ENCODE results near the gene SERPINH1.

DNA sequence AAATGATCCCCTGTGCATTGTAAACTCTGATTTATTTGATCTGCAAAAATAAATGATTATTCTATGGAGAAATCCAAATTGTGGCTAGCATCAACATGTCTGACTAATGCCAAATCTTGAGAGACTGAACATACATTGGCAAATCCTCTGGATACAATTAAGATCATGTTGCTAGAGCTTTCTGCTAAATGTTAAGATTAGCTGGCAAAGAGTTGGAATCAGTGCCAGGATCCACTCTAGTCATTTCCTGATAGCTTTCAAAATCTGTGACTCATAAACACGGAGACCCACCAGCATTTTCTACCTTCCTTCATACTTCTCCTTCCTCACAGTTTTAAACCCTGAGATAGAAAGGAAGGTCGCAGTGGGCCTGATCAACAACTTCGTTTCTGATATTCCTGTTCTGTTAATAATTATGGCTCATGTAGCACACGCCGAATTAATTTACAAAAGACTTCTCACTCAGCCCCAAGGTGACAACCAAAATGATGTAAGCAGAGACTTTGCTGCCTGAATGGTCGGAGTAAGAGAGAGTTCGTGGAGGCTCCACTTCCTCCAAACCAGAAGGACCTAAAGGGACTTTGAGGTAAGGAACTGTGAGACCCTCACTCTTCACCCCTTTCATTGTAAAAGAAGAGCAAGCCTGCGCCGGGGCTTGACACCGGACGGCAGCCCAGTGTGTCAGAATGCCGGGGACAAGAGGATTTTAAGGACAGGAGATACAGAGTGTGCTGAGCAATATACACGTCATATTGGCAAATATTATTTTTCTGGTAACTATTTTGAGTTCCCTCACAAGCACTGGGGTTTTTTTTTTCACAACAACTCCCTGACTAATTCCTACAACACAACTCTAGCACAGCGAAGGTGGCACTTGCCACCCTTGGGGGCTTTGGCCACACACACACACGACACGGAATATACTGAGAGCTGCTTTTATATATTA lies 42.0 kb downstream of the SERPINH1 start:
- TF ChIP-seq CTCF (IDR thresholded peaks at IDR 0.05; ENCODE audit: low read length) (no peak), EZH2phosphoT487 (IDR thresholded peaks at IDR 0.05; ENCODE audit: low read length) (no peak)

Measured in MM.1S (cell line).